Measurements from ENCODE around the gene PCDHGA4. TPM values are rescaled to one million over a fixed set of nuclear protein-coding genes. Genes with fewer than 3 reads are reported as not detected.
A peak's percentile ranks its signal among the peaks of the same experiment; 100 is the strongest.
"Not testable (repeated sequence)": the region's sequence is repeated elsewhere in the genome, so short reads cannot be mapped to it uniquely, and the experiment has no call there.

Gene PCDHGA4
- total RNA-seq = 15.6 TPM
- long read RNA-seq, full-length matches to known transcripts = 4 of 4 reads
- long read RNA-seq, partial matches to known transcripts = 0 of 4 reads
- long read RNA-seq, other reads (novel, unspliced or antisense) = 0 of 4 reads

DNA sequence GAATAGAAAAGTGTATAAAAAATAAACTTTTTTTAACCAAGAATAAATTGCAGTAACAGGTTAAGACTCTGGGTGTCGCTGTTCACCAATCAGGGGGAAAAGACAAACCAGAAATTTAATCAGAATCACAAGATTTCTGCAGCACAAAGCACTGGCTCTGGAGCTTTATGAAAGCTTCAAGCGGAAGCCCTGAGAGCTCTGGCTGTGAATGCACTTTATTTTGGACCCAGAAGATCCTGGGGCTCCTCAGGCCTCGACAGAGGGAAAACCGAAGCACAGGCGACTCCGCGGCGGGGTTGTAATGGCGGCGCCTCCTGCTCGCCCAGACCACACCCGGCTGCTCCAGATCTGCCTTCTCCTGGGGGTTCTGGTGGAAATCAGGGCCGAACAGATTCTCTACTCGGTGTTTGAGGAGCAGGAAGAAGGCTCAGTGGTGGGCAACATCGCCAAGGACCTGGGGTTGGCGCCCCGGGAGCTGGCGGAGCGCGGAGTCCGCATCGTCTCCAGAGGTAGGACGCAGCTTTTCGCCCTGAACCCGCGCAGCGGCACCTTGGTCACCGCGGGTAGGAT lies at the start of gene PCDHGA4:
Gene PCDHGA4, plus strand, starts transcription at position 122 of the 570 bp plus-strand sequence. Its CDS starts 87 bp downstream, at position 209.
- no peak for DNase-seq (ENCODE audit: low spot score)
- intact Hi-C loops (cut with DNase I) = loop anchor here (5.0 kb wide), 1 partner anchor 47 kb away; the partner anchor contains the start of gene PCDHGA9

GRCh38 chr5:141306630-141307029 lies 48.2 kb upstream of the PCDHGA4 start:
- DNase-seq (ENCODE audit: low spot score) = no peak
- intact Hi-C loops (cut with DNase I) = no loop called here

GRCh38 chr5:141313711-141314110 lies 41.1 kb upstream of the PCDHGA4 start:
- intact Hi-C loops (cut with DNase I) = loop anchor here (10.0 kb wide), 1 partner anchor 69 kb away; the partner anchor contains the start of gene PCDHB15

GRCh38 chr5:141316963-141317362 lies 37.9 kb upstream of the PCDHGA4 start:
- DNase-seq (ENCODE audit: low spot score) = not testable (repeated sequence)
- intact Hi-C loops (cut with DNase I) = loop anchor here (10.0 kb wide), 1 partner anchor 72 kb away; the partner anchor contains the start of gene PCDHB15

More at GRCh38 chr5:141313711-141314110, 41.1 kb upstream of the PCDHGA4 start:
- DNase-seq (ENCODE audit: low spot score) = no peak

DNA sequence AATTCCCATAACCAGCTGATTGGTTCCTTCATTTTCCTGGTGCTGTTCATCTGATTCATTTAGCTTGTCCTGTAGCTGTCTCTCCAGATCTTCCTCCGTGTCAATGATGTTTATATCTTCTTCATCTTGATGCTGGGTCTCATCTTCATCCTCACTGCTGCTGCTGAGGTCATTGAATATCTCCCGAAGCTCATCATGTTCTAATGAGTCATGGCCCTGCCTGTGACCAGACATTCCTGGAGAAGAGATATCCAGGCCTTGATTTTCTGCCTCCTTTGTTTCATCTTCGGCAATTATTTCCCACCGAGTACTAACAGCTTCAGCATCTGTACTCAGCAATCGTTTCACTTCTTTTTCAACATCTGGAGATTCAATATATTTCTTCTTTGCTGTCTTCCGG lies 35.6 kb upstream of the PCDHGA4 start:
- intact Hi-C loops (cut with DNase I) = loop anchor here (10.0 kb wide), 1 partner anchor 74 kb away; the partner anchor contains the start of gene PCDHB15
- no peak for DNase-seq (ENCODE audit: low spot score)

DNA sequence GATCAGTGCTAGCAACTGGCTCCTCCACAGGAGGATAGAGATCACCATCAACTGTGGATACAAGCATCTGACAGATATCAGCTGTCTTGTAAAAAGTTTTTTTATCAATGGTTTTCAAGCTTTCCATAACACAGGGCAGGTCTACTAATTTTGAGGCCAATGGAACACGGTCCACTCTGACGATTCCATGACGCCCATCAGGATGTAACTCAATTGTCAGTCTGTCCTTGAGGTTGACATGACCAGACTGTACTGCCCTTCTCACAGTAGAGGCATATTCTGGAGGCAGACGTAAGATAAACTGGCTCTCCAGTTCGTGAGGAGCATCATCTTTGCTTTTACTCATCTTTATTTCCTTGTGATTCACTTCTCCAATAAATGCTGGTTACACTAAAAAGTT lies 35.1 kb upstream of the PCDHGA4 start:
- intact Hi-C loops (cut with DNase I) = loop anchor here (2.0 to 10.0 kb wide), 3 partner anchors 75 to 241 kb away; partner anchors contain the start of gene PCDHB15
- no peak for DNase-seq (ENCODE audit: low spot score)

GRCh38 chr5:141320225-141321169 lies 34.3 kb upstream of the PCDHGA4 start, which contains the start of gene TAF7:
Gene TAF7 (minus strand): TSS chr5:141320784. CDS start chr5:141320044, 740 bp downstream.
- intact Hi-C loops (cut with DNase I) = loop anchor here (2.0 to 10.0 kb wide), 2 partner anchors 204 to 240 kb away; no protein-coding TSS in a partner anchor
- peak; percentile 95 for DNase-seq (ENCODE audit: low spot score)

DNA sequence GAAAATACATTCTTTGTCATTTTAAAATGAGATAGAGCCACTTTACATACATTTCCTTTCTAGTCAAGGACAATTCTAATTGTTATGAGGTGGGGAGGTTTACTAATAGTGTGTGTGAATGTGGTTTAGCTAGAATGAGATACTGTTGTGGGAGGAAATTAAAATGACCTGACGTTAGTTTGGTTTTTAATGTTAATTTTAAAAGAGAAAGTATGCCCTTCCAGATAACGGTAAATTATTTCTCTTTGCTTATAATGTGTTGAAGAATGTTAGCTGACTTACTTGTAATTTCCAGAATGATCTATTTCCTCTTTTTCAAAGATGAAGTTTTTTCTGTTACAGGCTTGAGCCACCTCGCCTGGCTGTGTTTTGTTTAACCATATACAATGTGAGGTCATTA lies 32.6 kb upstream of the PCDHGA4 start:
- intact Hi-C loops (cut with DNase I) = loop anchor here (10.0 kb wide), 1 partner anchor 203 kb away; no protein-coding TSS in a partner anchor
- DNase-seq (ENCODE audit: low spot score) = no peak

- no peak for DNase-seq (ENCODE audit: low spot score)
- intact Hi-C loops (cut with DNase I) = loop anchor here (10.0 kb wide), 1 partner anchor 199 kb away; no protein-coding TSS in a partner anchor
Measured at GRCh38 chr5:141326088-141326854, 28.6 kb upstream of the PCDHGA4 start.

DNA sequence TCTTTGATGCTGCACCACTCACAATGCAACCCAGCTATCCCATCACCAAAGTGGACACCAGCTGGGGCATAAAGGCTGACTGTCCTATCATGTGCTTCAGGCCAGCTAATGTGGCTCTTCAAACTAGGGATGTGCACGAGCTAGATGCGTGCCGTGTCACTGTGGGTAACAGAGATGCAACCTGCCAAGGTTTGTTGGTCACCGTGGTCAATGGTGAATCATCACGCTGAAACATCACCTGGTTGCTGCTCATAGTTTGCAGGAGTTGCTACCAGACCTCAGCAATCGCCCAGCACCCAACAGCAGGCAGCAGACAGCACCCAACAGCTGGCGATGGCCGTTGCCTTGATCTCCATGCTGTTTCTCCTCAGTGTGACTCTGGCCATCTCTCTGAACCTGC lies 26.6 kb upstream of the PCDHGA4 start:
- intact Hi-C loops (cut with DNase I) = loop anchor here (10.0 kb wide), 1 partner anchor 197 kb away; no protein-coding TSS in a partner anchor
- no peak for DNase-seq (ENCODE audit: low spot score)

DNA sequence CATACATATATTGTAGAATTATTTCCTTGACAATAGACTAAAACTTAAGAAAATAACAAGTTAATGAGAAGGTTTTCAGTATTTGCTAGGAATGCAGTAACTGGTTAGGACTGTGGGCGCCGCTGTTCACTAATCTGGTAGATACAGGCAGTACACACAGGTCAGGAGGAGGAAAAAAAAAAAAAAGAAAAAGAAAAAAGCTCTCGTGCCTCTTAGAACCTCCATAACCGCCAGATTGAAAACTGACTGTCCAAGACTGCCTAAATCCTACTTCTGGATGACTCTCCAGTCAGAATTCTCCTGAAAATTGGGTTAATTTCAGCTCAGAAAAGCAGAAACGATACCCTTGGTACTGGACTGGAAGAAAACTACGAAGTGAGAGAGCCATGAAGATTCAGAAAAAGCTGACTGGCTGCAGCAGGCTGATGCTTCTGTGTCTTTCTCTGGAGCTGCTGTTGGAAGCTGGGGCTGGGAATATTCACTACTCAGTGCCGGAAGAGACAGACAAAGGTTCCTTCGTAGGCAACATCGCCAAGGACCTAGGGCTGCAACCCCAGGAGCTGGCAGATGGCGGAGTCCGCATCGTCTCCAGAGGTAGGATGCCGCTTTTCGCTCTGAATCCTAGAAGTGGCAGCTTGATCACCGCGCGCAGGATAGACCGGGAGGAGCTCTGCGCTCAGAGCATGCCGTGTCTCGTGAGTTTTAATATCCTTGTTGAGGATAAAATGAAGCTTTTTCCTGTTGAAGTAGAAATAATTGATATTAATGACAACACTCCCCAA lies 24.3 kb upstream of the PCDHGA4 start, which contains the start of gene PCDHGA1:
Gene PCDHGA1, plus strand, starts transcription at position 216 of the 782 bp plus-strand sequence.
- intact Hi-C loops (cut with DNase I) = no loop called here
- DNase-seq (ENCODE audit: low spot score) = no peak

- intact Hi-C loops (cut with DNase I); DNase-seq (ENCODE audit: low spot score): not testable (repeated sequence)
Measured at GRCh38 chr5:141332571-141332970, 22.2 kb upstream of the PCDHGA4 start.

DNA sequence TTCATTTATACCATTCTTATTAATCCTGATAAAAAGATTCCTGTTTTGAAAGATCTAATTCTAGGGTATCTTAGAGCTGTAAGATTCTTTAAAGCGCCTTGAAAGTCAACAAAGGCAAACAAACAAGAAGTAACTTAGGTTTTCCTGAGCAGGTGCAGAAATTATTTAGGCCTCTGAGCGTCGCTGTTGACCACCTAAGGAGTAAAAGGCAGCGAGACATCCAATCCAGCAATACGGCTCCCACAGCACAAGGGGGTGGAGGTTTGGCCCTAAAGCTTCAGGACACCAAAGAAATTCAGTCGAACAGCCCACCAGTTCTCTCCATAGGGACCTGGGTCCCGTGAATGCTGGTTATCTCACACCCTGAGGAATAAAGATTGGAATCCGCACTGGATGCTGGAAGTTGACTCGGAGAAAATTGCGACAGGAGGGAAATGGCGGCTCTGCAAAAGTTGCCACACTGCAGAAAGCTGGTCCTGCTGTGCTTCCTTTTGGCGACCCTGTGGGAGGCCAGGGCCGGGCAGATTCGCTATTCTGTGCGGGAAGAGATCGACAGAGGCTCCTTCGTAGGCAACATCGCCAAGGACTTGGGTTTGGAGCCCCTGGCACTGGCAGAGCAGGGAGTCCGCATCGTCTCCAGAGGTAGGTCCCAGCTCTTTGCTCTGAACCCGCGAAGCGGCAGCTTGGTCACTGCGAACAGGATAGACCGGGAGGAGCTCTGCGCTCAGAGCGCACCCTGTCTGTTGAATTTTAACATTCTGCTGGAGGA lies 16.1 kb upstream of the PCDHGA4 start, which contains the start of gene PCDHGA2:
Gene PCDHGA2, plus strand, starts transcription at position 223 of the 769 bp plus-strand sequence.
- no peak for DNase-seq (ENCODE audit: low spot score)
- intact Hi-C loops (cut with DNase I) = no loop called here

GRCh38 chr5:141340781-141341354 lies 14.0 kb upstream of the PCDHGA4 start:
- intact Hi-C loops (cut with DNase I); DNase-seq (ENCODE audit: low spot score): not testable (repeated sequence)

DNA sequence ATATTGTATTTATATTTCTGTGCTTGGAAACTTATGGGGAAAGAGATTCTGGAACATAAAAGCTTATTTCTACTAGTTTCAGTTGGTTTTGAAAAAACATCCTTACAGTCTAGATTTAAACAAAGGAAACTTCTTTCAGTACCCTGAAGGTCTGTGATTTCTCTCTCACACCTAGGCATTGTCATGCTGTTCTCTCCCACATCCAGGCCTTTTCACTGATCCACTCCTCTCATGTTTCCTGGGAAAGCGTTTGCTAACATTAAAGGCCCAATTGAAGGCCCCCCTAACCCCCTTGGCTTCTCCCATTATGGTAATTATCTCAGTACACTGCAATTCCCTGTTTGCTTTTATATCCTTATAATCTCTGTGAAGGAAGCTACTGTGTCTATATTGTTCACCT lies 12.0 kb upstream of the PCDHGA4 start:
- intact Hi-C loops (cut with DNase I) = loop anchor here (2.0 kb wide), 1 partner anchor 218 kb away; no protein-coding TSS in a partner anchor
- DNase-seq (ENCODE audit: low spot score) = no peak

DNA sequence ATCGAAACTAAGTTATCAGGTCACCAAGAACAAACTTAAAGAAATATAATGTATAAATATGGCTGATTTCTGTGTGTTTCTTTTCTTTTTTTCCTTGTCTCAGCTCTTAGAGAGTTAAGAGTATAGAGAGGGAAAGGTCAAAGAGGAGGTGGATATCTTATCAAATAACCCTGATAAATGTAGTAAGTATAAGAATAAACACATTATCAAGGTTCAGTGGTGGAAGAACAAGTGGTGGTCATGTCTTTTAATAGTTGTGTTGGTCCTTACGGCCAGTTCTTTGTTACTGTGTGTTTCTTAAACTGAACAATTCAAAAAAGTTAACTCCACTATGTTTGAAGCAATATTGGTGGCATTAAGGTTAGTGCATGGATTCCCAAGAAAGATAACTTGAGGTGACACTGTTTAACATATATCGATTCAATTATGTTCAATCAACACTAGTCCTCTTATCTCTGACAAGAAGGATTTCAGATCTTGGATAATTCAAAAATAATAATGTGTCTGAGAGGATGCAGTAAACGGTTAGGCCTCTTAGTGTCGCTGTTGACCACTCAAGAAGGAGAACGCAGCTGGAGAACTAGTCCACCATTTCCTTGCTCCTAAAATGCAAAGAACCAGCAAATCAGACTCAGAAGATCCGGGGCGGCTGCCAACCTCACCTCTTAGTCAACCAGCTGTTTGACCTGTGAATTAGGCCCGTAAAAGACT lies 11.4 kb upstream of the PCDHGA4 start, which contains the start of gene PCDHGA3:
Gene PCDHGA3, plus strand, starts transcription at position 588 of the 711 bp plus-strand sequence. CDS start 205 bp downstream, outside the sequence.
- DNase-seq (ENCODE audit: low spot score) = no peak
- intact Hi-C loops (cut with DNase I) = loop anchor here (2.0 kb wide), 1 partner anchor 217 kb away; no protein-coding TSS in a partner anchor

Data from cardiac septum (tissue), 1 donor.